Immature natural killer cell (primary cell): Measurements from ENCODE around the gene COX4I2. TPM values are rescaled to one million over a fixed set of nuclear protein-coding genes. Genes with fewer than 3 reads are reported as not detected.
"Not testable (repeated sequence)": the region's sequence is repeated elsewhere in the genome, so short reads cannot be mapped to it uniquely, and the experiment has no call there.

ENCODE experiments used
- DNase-seq, 3 donors: peaks; one replicate each; pipeline ENCODE4 v3.0.0; 2022; ENCODE audit warnings: mixed read lengths in 1 of 3
- H3K27ac Mint-ChIP-seq, 6 donors: one replicate each; pipeline ENCODE4 v1.8.0; 2020; ENCODE audit warnings: mixed read lengths in 6 of 6, mild to moderate bottlenecking in 5 of 6, inconsistent platforms in 4 of 6, moderate library complexity in 3 of 6
- H3K27me3 Mint-ChIP-seq, 3 donors: one replicate each; pipeline ENCODE4 v1.8.0; 2020 to 2021; ENCODE audit warnings: low read depth in 3 of 3, mild to moderate bottlenecking in 3 of 3, mixed read lengths in 3 of 3, moderate library complexity in 3 of 3, inconsistent platforms in 1 of 3
- H3K36me3 Mint-ChIP-seq, 3 donors: one replicate each; pipeline ENCODE4 v1.8.0; 2020; ENCODE audit warnings: mixed read lengths in 3 of 3, inconsistent platforms in 2 of 3, mild to moderate bottlenecking in 2 of 3
- H3K4me1 Mint-ChIP-seq, 2 donors: one replicate each; pipeline ENCODE4 v1.8.0; 2020; ENCODE audit warnings: inconsistent platforms in 2 of 2, mild to moderate bottlenecking in 2 of 2, mixed read lengths in 2 of 2, moderate library complexity in 1 of 2
- H3K4me3 Mint-ChIP-seq, 5 donors: one replicate each; pipeline ENCODE4 v1.8.0; 2020; ENCODE audit warnings: mild to moderate bottlenecking in 5 of 5, mixed read lengths in 5 of 5, inconsistent platforms in 3 of 5, moderate library complexity in 3 of 5
- H3K9me3 Mint-ChIP-seq, 6 donors: one replicate each; pipeline ENCODE4 v1.8.0; 2020; ENCODE audit warnings: mild to moderate bottlenecking in 6 of 6, mixed read lengths in 6 of 6, inconsistent platforms in 4 of 6, moderate library complexity in 3 of 6
- polyA plus RNA-seq, 3 donors: library from polyadenylated mRNA; unstranded; fragments of 300-500 nt; fragmentation: Illumina TruSeq; gene quantifications; one replicate each; pipeline ENCODE4 v1.2.3, GENCODE V29; 2021

The COX4I2 gene
- not detected for polyA plus RNA-seq

DNA sequence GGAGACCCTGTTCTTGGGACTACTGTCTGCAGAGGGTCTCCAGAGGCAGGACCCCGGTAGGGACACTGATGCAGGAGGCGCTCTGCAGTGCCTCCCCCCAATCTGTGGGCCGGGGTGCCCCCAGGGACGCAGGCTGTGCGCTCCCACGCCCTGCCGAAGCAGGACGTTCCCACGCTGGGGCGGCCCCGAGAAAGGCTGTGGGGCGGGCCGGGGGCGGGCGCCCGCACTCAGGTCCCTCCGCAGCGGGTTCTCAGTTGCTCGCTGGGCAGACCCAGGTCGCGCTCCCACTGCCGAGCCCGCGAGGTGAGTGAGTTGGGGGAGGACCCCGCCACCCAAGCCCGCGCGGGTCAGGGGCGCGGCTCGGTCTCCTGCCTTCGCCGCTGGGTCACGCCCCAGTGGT lies at the start of gene COX4I2:
Gene COX4I2, plus strand, starts transcription at position 253 of the 400 bp plus-strand sequence. CDS start 1,106 bp downstream, outside the sequence.
- no peaks in the 10 kb centered on the region for H3K9me3 Mint-ChIP-seq
- peak within 1 kb of the TSS in 1 of 6 donors; percentile 9 for H3K27ac Mint-ChIP-seq
- no peak for DNase-seq
- peaks cover 8 to 11% of the 10 kb centered on the region in 2 donors for H3K4me1 Mint-ChIP-seq
- peaks cover 2 to 10% (median 7%) of the 10 kb centered on the region in 3 donors for H3K27me3 Mint-ChIP-seq
- H3K4me3 Mint-ChIP-seq = no peak within 1 kb of the TSS
- H3K36me3 Mint-ChIP-seq = no peaks in the 10 kb centered on the region

DNA sequence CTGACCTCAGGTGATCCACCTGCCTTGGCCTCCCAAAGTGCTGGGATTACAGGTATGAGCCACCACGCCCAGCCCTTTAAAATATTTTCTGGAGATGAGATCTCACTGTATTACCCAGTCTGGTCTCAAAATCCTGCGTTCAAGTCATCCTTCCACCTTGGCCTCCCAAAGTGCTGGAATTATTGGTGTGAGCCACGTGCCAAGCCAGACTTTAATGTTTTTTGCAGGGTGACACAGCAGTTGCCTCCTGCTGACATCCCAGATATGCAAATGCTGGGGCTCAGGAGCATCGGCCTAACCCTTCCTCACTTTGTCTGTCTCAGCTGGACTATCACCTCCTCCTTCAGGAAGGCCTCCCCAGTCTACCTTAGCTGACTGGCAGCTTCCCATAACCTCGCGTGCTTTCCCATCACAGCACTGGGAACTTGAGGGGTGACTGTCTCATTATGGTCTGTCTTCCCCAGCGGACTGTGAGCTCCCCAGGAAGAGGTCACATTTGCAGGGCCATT lies 46.9 kb upstream of the COX4I2 start:
- peaks cover 8 to 14% of the 10 kb centered on the region in 2 donors for H3K4me1 Mint-ChIP-seq

DNA sequence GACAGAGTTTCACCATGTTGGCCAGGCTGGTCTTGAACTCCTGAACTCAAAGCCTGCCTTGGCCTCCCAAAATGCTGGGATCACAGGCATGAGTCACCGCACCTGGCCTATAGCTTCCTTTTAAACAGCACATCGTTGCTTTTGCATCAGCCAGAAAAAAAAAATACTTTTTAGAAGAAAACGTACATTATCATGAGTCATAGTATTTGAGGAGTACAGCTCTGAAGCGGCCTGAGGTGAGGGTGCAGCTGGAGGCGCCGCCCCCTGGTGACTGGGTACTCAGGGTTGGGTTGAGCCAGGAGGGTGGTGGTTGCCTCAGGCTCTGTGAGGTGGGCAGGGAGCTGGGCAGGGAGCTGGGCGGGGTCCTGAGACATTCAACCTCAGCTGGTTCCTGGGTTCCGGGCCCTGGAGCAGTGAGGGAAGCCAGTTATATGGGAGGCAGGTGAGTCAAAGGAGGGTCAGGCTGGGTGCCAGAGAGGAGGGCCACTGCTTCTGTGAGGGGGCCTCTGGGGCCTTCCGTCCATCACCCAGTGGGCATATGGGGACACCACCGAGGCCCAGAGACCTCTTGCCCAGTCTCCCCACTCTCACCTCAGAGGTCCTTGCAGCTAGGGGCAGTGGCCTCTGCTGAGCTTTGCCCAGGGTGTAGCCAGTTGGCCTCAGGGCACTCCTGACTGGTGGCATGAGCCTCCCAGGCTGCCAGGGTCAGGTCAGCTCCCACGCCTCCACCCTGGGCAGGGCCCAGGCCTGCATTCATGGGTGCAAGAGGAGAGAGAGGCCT lies 44.3 kb upstream of the COX4I2 start:
- no peak overlapping the region for H3K27ac Mint-ChIP-seq
- no peak overlapping the region for H3K4me3 Mint-ChIP-seq
- H3K36me3 Mint-ChIP-seq = peaks cover 0 to under 1% (median 0%) of the 10 kb centered on the region in 3 donors
- no peaks in the 10 kb centered on the region for H3K9me3 Mint-ChIP-seq
- peaks cover under 1 to 9% of the 10 kb centered on the region in 2 donors for H3K4me1 Mint-ChIP-seq
- peaks cover 0 to 6% (median 2%) of the 10 kb centered on the region in 3 donors for H3K27me3 Mint-ChIP-seq
- no peak for DNase-seq

More for the DNA sequence above, 46.9 kb upstream of the COX4I2 start:
- H3K9me3 Mint-ChIP-seq = no peaks in the 10 kb centered on the region
- no peak for DNase-seq
- peaks cover 0 to 4% (median 0%) of the 10 kb centered on the region in 3 donors for H3K36me3 Mint-ChIP-seq
- no peak overlapping the region for H3K4me3 Mint-ChIP-seq
- H3K27ac Mint-ChIP-seq = no peak overlapping the region
- peaks cover 0 to 12% (median 4%) of the 10 kb centered on the region in 3 donors for H3K27me3 Mint-ChIP-seq

DNA sequence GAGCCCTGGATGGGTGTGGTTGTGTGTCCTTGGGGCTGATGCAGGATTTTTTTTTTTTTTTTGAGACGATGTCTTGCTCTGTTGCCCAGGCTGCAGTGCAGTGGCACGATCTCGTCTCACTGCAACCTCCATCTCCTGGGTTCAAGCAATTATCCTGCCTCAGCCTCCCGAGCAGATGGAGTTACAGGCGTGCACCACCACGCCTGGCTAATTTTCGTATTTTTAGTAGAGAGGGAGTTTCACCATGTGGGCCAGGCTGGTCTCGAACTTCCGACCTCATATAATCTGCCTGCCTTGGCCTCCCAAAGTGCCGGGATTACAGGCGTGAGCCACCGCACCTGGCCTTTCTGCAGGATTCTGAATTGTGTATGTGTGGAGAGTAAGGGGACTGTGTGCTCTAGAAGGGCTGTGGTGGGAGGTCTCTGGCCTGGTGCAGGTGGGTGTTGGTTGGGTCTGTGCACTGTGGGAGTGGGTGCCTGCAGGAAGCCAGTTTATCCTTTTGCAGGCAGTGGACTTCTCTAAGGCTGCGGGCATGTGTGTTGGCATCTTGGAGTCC lies 43.6 kb upstream of the COX4I2 start:
- peak overlapping the region in 1 of 6 donors; percentile 1 for H3K27ac Mint-ChIP-seq
- H3K36me3 Mint-ChIP-seq = no peaks in the 10 kb centered on the region
- no peaks in the 10 kb centered on the region for H3K9me3 Mint-ChIP-seq
- no peak overlapping the region for H3K4me3 Mint-ChIP-seq
- H3K4me1 Mint-ChIP-seq = peaks cover 0 to 6% of the 10 kb centered on the region in 2 donors
- H3K27me3 Mint-ChIP-seq = peaks cover 0 to 6% (median 2%) of the 10 kb centered on the region in 3 donors
- DNase-seq = no peak

DNA sequence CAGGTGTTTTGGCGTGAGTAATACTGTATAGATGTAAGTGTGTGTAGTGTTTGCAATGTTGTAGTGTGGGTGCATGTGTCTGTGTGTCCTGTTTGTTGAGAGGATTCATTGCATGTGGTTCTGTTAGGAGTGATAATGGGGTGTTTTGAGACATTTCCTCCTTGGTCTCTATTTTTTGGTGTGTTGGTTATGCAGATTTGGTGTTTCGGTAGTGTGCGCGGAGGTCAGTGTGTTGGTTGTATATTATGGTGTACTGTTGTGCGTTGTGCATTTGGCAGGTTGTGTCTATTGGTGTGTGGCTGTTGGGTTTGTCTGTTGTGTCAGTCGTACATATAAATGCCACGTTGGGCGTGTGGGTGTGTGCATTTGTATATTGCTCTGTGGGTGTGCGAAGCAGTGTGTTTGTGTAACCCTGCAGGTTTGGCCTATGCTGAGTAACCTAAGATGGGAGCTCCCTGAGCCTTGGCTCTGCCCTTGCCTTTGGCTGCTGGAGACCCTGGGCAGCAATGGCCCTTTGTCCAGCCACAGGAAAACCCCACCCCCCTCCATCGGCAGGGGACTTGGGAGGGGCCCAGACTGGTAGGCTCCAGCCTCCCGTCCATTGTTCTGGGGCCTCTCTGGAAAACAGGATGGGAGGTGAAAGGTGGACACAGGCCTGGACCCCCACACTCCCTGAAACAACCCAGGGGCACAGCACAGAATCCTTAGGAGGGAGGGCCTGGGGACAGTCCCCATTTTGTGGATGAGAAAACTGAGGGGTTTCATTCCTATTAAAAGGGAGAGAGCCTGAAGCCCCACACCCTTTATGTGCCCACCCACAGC lies 42.9 kb upstream of the COX4I2 start:
- DNase-seq = no peak
- no peaks in the 10 kb centered on the region for H3K36me3 Mint-ChIP-seq
- H3K4me3 Mint-ChIP-seq = no peak overlapping the region
- H3K4me1 Mint-ChIP-seq = peaks cover 0 to 6% of the 10 kb centered on the region in 2 donors
- peak overlapping the region in 1 of 6 donors; percentile 1 for H3K27ac Mint-ChIP-seq
- H3K9me3 Mint-ChIP-seq = no peaks in the 10 kb centered on the region
- H3K27me3 Mint-ChIP-seq = peaks cover 0 to 6% (median 2%) of the 10 kb centered on the region in 3 donors

DNA sequence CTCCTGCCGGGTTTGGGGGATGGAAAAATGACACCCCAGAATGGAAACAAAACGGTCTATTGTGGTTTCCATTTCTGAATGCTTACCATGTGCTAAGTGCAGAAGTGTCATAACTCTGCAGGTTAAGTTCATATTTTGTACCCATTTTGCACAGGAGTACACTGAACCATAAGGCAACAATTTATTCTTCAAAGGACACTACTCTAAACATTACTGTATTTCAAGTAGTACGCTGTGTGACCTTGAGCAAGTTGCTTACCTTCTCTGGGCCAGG lies 42.4 kb upstream of the COX4I2 start:
- DNase-seq = no peak
- Mint-ChIP-seq H3K27ac (no peak overlapping the region), H3K36me3 (no peaks in the 10 kb centered on the region), H3K4me1 (peaks cover 0 to 6% of the 10 kb centered on the region in 2 donors), H3K9me3 (no peaks in the 10 kb centered on the region), H3K27me3 (peaks cover 0 to 9% (median 2%) of the 10 kb centered on the region in 3 donors), H3K4me3 (no peak overlapping the region)

DNA sequence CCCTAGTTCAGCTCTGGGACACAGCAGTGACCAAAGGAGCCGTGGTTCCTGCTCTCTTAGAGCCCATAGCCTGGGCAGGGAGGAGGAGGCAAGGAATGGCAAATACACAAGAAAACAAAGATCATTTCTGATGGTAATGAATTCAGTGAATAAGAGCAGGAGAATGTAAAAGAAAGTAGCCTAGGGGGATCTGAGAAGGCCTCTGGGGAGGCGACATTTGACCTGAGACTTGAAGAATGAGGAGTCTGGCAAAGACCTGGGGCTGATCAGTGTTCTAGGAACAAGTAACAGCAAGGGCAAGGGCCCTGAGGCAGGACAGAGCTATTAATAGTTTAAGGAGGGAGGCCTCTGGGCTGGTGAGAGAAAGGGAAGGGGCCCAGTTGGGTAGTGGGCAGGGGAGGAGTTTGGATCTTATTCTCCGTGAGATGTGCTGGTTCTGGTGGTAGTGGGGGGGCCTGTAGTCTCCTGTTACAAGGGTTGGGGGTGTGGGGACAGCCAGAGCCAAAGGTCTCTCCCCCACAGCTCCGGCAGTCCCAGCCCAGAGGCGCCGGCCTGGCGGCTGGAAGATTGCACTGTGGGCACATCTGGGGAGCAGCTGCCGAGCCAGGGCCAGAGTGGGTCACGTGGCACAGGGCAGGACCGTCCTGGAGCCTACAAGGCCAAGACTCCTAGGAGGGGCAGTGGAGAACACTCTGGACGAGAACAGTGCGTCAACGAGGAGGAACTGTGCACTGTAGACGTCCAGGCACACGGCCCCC lies 41.9 kb upstream of the COX4I2 start:
- H3K9me3 Mint-ChIP-seq = no peaks in the 10 kb centered on the region
- no peak overlapping the region for H3K4me3 Mint-ChIP-seq
- no peaks in the 10 kb centered on the region for H3K36me3 Mint-ChIP-seq
- H3K27ac Mint-ChIP-seq = no peak overlapping the region
- H3K27me3 Mint-ChIP-seq = peaks cover 0 to 12% (median 2%) of the 10 kb centered on the region in 3 donors
- peaks cover 0 to 6% of the 10 kb centered on the region in 2 donors for H3K4me1 Mint-ChIP-seq
- no peak for DNase-seq

DNA sequence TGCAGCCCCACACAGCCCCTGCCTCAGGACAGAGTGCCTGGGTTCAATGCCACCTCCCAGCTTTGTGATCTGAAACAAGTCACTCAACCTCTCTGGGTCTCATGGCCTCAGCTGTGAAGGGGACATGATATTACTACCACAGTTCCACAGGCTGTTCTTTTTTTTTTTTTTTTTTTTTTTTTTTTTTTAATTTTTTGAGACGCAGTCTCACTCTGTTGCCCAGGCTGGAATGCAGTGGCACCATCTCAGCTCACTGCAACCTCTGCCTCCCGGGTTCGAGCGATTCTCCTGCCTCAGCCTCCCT lies 41.3 kb upstream of the COX4I2 start:
- not testable (repeated sequence) for H3K27ac Mint-ChIP-seq, H3K4me3 Mint-ChIP-seq, H3K9me3 Mint-ChIP-seq, DNase-seq, H3K36me3 Mint-ChIP-seq, H3K4me1 Mint-ChIP-seq
- peaks cover 0 to 12% (median 2%) of the 10 kb centered on the region in 3 donors for H3K27me3 Mint-ChIP-seq

DNA sequence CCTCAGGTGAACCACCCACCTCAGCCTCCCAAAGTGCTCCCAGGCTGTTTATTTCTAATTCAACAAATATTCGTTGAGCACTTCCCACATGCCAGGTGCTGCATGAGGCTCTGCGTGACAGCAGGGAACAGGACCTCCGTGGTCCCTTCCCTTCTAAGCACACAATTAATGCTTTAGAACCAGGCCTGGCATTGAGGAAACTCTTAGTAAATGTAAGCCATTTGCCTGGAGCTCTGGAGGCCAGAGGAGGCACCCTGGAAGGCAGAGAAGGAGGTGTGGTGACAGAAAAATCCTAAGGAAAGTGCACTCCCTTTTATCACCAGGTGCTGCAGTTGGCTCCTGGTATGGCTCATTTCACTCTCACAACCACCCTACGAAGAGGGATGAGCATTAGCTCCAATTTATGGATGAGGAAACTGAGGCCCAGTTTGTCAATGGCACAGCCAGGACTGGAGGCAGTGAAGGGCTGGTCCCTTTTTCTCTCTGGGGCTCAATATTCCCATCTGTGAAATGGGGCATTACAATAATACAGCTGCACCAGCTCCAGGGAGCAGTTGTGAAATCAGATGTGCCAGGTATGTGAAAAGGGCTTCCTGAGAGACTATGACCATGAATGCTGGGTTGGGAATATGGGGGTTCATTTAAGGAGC lies 40.8 kb upstream of the COX4I2 start:
- no peak overlapping the region for H3K27ac Mint-ChIP-seq
- H3K9me3 Mint-ChIP-seq = no peaks in the 10 kb centered on the region
- H3K27me3 Mint-ChIP-seq = peaks cover 0 to 10% (median 4%) of the 10 kb centered on the region in 3 donors
- no peaks in the 10 kb centered on the region for H3K36me3 Mint-ChIP-seq
- peaks cover 0 to 6% of the 10 kb centered on the region in 2 donors for H3K4me1 Mint-ChIP-seq
- no peak for DNase-seq
- H3K4me3 Mint-ChIP-seq = no peak overlapping the region

DNA sequence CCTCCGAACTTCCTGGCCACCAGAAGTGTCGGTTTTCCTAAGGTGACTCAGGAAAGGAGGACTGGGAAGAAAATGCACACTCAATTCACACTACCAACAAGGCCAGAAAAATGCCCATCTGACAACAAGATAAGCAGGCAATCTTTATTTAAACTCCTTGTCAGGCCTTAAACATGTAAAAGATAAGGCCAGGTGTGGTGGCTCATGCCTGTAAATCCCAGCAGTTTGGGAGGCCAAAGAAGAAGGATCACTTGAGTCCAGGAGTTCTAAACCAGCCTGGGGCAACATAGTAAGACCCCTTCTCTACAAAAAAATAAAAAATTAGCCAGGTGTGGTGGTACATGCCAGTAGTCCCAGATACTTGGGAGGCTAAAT lies 40.2 kb upstream of the COX4I2 start:
- no peaks in the 10 kb centered on the region for H3K36me3 Mint-ChIP-seq
- no peak overlapping the region for H3K27ac Mint-ChIP-seq
- DNase-seq = no peak
- peaks cover 0 to 7% of the 10 kb centered on the region in 2 donors for H3K4me1 Mint-ChIP-seq
- H3K4me3 Mint-ChIP-seq = no peak overlapping the region
- H3K27me3 Mint-ChIP-seq = peaks cover 0 to 10% (median 5%) of the 10 kb centered on the region in 3 donors
- H3K9me3 Mint-ChIP-seq = no peaks in the 10 kb centered on the region

DNA sequence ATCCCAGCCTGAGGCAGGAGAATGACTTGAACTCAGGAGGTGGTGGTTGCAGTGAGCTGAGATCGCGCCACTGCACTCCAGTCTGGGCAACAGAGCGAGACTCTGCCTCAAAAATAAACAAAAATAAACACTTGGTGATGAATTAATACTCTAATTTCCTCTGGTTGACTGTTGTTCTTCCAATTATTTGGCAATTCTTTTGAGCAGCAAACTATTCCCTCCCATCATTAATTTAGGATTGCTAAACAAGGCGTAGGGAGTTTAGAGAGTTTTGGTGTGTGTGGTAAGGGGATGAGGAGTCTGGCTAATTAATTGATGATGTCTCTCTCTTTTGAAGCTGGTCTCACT lies 35.3 kb upstream of the COX4I2 start:
- Mint-ChIP-seq H3K36me3 (no peaks in the 10 kb centered on the region), H3K27me3 (peaks cover 20 to 33% (median 24%) of the 10 kb centered on the region in 3 donors), H3K27ac (peak overlapping the region in 2 of 6 donors; percentile 61 to 88), H3K9me3 (no peaks in the 10 kb centered on the region), H3K4me1 (peaks cover 27 to 37% of the 10 kb centered on the region in 2 donors), H3K4me3 (peak overlapping the region in 2 of 5 donors; percentile 25 to 59)
- DNase-seq = no peak

DNA sequence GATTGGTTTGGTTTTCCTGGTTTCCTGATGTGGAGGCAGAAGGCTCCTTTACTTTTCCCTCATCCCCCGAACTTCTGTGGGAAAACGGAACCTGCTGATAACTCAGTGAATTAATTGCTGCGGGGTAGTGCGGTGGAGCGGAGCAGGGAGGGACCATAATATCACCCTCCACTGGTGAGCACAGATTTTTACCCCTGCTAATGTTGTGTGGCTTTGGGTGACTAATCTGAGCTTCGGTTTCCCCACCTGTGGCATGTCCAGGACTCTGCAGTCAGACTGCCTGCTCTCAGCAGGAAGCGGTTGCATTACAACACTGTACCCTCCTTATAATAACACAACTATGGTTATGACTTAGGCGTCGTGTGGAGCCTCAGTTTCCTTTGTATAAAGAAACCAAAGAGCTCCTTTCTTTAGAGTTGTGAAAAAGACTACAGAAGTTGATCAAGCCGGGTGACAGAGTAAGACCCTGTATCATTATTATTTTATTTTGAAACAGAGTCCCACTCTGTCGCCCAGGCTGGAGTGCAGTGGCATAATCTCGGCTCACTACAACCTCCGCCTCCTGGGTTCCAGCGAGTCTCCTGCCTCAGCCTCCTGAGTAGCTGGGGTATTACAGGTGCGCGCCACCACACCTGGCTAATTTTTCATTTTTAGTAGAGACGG lies 34.8 kb upstream of the COX4I2 start:
- H3K4me3 Mint-ChIP-seq = peak overlapping the region in 4 of 5 donors; percentile 28 to 59 (median 55)
- peak in 2 of 3 donors; percentile 24 to 55 for DNase-seq
- no peaks in the 10 kb centered on the region for H3K36me3 Mint-ChIP-seq
- no peaks in the 10 kb centered on the region for H3K9me3 Mint-ChIP-seq
- H3K4me1 Mint-ChIP-seq = peaks cover 27 to 37% of the 10 kb centered on the region in 2 donors
- H3K27ac Mint-ChIP-seq = peak overlapping the region in 2 of 6 donors; percentile 61 to 88
- peaks cover 20 to 35% (median 26%) of the 10 kb centered on the region in 3 donors for H3K27me3 Mint-ChIP-seq
